HG03460 (cell line): ENCODE measurements around the gene FUNDC1.
"Not testable (repeated sequence)": the region's sequence is repeated elsewhere in the genome, so short reads cannot be mapped to it uniquely, and the experiment has no call there.

Source experiments
- ATAC-seq: cut with Tn5 transposase; IDR thresholded peaks from one replicate; pipeline ENCODE4 v1.9.1; 2021; ENCODE audit not compliant: unreplicated experiment

The FUNDC1 gene, protein sequence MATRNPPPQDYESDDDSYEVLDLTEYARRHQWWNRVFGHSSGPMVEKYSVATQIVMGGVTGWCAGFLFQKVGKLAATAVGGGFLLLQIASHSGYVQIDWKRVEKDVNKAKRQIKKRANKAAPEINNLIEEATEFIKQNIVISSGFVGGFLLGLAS

DNA sequence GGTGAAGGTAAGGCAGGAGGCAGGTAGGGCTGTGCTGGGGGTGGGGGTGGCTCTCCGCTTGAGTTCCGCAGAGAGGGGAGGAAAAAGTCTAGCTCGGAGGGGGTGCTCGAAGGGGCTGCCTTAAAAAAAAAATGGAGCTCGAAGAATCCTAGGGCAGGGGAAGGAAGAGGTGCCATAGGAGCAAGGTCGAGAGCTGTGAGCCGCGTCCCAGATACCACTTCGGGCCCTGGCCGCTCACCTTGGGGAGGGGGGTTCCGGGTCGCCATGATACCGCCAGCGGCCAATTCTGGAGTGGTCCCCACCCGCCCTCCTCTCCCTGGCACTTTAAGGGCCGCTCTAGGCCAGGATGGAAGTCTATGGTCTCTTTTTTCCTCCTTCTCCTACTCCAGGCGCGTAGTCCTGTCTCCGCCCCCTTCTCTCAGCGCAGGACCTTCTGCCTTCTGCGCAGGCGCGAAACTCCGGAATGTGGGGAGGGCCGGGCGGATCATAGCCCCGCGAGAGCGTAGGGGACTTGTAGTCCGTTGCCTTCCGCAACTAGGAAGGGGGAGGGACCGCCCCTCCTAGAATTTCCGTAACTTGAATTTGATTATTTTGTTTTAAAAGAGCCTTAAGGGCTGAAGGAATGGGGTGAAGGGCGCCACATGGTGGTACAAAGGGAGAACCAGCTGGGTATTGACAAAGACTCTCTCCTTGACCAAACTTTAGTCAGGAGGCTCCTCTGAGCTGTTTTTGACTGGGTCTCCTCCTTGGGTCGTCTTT is at the start of gene FUNDC1:
Gene FUNDC1, minus strand, starts transcription at position 293 of the 759 bp plus-strand sequence. Its CDS starts 27 bp downstream, at position 266.
- peak; percentile 99 for ATAC-seq

DNA sequence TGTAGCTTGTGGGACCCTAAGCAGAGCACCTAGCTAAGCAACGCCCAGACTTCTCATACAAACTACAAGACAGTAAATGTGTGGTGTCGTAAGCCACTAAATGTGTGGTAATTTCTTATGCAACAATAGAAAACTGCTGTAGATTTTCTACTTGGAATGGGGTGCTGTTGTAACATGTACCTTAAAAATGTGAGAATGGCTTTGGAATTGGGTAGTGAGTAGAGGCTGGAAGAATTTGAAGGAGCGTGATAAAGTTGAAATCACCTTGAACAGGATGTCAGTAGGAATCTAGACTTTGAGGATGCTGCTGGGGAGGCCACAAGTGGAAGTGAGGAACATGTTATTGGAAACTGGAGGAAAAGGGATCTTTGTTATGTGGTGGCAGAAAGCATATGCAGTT is 43.2 kb upstream of the FUNDC1 start:
- ATAC-seq = no peak

- no peak for ATAC-seq
These were observed 37.8 kb upstream of the FUNDC1 start for GRCh38 chrX:44580466-44580865.

DNA sequence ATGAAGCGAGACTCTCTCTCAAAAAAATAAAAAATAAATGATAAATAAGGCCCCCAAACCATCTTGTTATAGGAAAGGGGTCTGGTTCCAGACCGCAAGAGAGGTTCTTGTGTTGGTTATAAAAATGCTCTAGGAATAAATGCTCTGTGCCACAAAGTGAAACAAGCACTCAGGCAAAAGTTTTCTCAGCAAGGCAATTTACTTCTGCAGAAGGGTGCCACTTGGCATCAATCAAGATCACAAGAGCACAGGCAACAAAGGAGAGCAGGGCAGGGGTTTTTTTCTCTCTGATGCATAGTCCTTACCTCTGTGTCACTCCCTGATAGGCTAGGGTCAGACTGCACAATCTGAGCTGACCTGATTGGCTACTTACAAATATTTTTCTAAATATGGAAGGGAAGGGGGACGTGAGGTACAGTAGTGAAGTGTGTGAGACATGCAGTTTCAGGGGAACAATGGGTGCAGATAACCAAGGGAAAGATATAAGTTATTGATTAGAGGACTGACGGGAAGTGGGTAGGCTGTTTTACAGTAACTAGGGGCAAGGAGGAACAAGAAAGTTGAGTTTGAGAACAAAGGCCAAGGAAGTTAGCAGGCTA is 29.8 kb upstream of the FUNDC1 start:
- no peak for ATAC-seq

DNA sequence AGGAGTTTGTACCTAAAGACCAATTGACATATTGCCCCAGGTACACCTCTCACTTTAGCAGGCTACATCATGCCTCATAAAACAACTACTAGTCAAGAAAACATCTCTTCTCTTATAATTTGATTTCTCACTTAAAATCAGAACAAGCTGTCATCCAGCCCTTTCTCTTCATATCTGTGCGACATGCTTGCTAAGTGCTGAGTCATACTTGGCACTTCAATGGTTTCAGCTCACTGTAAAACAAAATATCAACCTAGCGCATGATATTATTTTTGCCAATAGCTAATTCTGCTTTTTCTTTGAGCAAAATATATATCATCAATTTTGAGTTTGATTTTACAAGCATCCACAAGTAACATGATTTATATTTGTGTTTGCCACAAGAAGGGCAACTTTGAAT is 27.9 kb upstream of the FUNDC1 start:
- no peak for ATAC-seq

GRCh38 chrX:44569122-44569521 is 26.5 kb upstream of the FUNDC1 start:
- no peak for ATAC-seq

- no peak for ATAC-seq
These were observed 25.5 kb upstream of the FUNDC1 start for GRCh38 chrX:44568196-44568595.

- not testable (repeated sequence) for ATAC-seq
These were observed 19.2 kb upstream of the FUNDC1 start for GRCh38 chrX:44561896-44562295.

GRCh38 chrX:44550563-44550962 is 7.9 kb upstream of the FUNDC1 start:
- ATAC-seq = no peak

DNA sequence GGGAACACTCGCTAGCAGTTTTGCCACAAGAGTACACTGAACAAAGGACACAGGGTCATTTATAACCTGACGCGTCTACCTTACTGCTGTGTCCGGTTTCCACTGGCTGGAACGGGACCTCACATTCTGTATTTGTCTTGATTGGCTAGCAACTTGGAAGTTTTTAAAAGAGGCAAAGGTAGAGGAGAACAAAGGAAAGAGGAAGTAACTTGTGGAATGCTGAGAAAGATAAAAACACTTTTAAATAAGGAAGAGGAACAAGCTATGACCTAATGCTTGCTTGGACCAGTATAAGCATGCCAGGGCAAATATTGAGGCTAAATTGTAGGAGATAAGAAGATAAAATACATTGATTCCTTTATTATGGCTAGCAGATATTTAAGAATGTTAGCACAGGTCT is 2.8 kb upstream of the FUNDC1 start:
- not testable (repeated sequence) for ATAC-seq

- no peak for ATAC-seq
These were observed 1.4 kb upstream of the FUNDC1 start for GRCh38 chrX:44544036-44544435.

DNA sequence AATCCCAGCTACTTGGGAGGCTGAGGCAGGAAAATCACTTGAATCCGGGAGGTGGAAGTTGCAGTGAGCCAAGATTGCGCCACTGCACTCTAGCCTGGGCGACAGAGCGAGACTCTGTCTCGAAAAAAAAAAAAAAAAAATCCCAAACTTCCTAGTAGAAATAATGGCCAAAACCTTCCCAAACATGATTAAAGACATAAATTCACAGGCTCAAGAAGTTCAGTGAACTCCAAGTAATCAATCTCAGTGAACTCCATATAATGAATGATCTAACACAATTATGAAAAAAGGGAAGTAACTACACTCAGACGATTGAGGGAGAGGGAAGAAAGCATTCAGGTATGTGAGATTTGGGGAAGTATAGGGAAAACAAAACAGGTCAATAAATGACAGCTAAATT is 6.5 kb downstream of the FUNDC1 start:
- ATAC-seq = no peak

- ATAC-seq = no peak
These were observed 13.3 kb downstream of the FUNDC1 start for GRCh38 chrX:44529310-44529709.

GRCh38 chrX:44514272-44514671 is 28.4 kb downstream of the FUNDC1 start:
- no peak for ATAC-seq

- no peak for ATAC-seq
These were observed 35.4 kb downstream of the FUNDC1 start for GRCh38 chrX:44507292-44507691.

- ATAC-seq = no peak
These were observed 36.0 kb downstream of the FUNDC1 start for GRCh38 chrX:44506678-44507077.

- no peak for ATAC-seq
These were observed 39.1 kb downstream of the FUNDC1 start for GRCh38 chrX:44503560-44503959.

DNA sequence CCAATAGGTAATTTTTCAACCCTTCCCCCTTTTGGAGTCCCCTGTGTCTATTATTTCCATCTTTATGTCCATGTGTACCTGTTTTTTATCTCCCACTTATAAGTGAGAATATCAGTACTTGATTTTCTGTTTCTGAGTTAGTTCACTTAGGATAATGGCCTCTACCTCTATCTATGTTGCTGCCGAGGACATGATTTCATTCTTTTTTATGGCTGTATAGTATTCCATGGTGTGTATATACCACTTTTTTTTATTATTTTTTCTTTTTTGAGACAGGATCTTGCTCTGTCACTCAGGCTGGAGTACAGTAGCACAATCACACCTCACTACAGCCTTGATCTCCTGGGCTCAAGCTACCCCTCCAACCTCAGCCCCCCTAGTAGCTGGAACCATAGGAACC is 47.6 kb downstream of the FUNDC1 start:
- ATAC-seq = no peak

DNA sequence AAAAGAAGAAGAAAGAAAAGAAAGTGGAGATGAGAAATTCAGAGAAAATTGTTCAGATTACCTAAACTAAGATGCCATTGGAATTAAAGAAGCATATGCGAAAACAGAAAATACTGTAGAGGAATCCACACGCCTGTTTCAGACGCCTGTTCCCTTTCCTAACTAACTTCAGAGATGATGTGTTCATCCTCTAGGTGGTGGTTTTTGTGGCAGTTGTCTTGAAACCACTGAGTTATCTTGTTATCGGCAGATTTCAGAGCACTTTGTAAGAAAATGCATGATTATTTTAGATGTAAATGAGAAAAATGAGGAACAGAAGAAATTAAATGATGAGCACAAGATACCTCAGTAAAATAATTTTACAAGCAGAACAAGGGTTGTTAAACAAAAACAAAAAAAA is 48.3 kb downstream of the FUNDC1 start:
- no peak for ATAC-seq

GRCh38 chrX:44489515-44489914 is 53.1 kb downstream of the FUNDC1 start:
- no peak for ATAC-seq

DNA sequence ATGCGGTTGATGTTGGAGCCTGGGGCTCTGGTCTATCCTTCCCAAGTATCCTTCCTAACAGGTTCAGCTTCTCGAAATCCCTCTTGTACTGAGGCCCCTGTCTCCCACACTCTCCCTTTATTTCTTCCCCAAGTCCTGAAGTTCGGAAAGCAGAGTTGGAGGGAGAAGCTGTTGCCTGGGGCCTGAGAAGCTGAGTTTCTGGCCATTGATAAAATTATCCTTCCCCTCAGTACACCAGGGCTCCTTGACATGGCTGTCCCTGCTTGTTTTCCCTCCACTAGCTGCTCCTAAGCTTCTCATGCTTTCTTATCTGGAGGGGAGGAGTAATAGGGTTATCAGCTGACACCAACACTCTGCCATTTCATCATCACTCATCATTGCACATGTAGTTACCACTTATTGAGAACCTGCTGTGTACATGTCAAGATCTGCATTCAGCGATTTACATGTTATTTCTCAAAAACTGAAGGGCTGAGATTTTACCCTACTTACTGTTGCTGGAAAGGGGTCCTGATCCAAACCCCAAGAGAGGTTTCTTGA is 58.0 kb downstream of the FUNDC1 start:
- ATAC-seq = no peak

DNA sequence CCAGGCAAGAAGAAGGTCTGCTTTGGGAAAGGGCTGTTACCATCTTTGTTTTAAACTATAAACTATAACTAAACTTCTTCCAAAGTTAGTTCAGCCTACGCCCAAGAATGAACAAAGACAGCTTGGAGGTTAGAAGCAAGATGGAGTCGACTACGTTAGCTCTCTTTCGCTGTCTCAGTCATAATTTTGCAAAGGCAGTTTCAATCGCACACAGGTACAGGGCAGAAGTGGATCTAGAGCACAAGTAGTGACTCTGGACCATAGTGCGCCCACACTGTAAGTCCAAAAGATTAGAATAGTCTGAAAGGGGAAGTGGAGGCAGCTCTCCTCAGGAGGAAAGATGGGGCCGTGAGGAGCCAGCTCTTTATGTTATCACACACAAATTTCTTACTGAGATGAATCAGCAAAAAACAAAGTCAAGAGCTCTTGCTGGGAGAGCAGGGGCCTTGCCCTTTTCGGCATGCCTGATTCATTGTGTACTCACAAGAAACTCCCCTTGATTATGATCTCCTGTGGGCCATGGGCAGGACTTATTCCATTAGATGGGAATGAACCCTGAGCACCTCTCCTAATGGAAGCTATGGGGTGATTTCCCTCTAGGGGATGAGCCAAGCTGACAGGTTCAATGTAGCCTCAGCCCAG is 58.6 kb downstream of the FUNDC1 start:
- no peak for ATAC-seq
